HG03439 (cell line): ENCODE data around the gene ZFYVE21.

ENCODE experiments used
- ATAC-seq: cut with Tn5 transposase; IDR thresholded peaks from one replicate; pipeline ENCODE4 v1.9.1; 2021; ENCODE audit warnings: mild to moderate bottlenecking, moderate library complexity; ENCODE audit not compliant: unreplicated experiment

Gene ZFYVE21

DNA sequence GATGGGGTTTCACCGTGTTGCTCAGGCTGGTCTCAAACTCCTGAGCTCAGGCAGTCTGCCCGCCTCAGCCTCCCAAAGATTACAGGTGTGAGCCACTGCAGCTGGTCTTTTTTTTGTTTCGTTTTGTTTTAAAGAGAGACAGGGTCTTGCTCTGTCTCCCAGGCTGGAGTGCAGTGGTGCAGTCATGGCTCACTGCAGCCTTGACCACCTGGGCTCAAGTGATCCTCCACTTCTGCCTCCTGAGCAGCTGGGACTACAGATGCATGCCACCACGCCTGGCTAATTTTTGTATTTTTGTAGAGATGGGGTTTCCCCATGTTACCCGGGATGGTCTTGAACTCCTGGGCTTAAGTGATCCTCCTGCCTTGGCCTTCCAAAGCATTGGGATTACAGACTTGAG, 24.0 kb upstream of the ZFYVE21 start:
- ATAC-seq: peak; percentile 48

GRCh38 chr14:103692159-103692558, 23.5 kb upstream of the ZFYVE21 start:
- ATAC-seq: peak; percentile 12

DNA sequence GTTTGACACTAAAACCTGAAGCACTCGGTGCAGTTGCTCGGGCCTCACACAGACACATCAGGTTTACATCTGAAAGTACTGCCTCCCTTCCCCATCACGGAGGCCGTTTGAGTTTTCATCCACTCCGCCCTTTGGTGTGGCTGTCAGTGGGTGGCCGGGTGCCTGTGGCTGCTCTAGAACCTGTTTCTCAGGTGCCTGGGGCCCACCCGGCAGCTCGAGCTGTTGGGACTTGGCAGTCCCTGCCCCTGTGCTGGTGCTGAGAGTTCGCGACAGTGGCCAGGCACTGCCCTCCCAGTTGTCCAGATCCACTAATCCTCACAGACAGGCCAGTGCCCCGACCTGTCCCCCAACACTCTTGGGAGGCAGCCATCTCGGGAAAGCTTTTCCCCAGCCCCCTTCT, 22.7 kb upstream of the ZFYVE21 start:
- no peak for ATAC-seq

DNA sequence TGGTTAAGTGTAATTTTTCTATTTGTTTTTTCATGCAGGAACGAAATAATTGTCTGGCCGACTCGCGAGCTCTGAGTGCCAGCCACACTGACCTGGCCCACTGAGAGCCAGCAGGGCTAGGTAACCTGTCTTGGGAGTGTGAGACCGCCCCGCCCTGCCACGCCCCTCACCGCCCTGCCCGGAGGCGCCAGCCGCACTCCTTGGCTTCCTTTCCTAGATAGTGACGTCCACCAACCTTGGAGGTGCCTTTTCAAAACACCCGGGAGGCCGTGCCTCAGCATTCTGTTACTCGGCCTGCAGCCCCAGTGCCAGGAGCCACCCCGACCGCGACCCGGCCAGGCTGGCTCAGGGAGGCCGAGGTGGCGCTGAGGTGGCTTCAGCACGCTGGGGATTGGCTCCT, 22.1 kb upstream of the ZFYVE21 start:
- no peak for ATAC-seq

DNA sequence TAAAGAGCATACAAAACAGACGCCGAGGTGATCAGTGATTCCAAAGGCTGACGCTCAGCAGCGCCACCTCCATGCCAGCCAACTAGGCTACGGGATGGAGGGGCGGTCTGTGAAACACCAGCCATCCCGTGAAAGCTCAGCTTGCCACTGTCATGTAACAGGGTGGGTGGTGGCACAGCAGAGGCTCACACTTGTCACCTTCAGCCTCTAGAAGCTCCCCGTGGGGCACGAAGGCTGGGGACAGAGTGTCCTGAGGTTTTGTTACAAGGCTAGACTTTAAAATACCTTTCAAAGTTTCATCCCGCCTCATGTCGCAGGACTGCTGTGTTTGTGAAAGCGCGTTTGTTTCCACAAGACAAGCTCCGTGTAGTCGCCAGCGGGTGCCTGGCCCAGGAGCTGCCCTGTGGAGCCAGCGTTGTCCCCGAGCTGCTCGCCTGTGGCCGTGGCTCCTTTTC, 21.0 kb upstream of the ZFYVE21 start:
- ATAC-seq: no peak

DNA sequence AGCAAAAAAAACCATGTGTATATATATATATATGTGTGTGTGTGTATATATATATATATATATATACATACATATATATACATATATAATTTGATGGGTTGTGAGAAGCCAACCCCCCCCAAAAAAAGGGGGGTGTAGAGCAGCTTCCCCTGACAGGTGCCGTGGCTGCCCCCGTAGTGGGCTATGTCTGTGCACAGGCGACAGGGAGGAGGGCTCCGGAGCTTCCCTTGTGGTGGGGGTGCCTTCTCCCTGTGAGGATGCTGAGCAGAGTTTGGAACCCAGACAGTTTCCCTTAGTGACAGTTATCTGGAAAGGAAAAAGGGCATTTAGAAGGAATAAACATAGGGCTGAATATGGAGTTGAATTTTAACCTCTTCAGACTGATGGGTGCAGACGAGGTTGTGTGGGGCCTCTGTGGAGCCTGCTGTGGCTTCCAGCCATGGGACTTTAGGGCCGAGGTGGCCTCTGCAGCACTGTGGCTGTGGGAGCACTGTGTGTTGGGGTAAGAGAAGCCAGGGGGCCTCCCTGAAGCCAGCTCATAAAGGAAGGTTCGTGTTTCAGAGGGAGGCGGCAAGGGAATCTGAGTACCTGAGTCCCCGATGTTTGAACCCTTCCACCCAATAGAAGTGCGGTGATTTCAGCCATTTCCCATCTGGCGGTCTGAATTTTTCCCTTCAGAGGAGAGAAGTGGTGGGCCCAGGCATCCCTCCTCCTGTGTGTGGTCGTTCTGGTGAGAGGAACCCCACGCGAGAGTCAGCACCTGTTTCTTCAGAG, 20.1 kb upstream of the ZFYVE21 start:
- ATAC-seq: no peak

DNA sequence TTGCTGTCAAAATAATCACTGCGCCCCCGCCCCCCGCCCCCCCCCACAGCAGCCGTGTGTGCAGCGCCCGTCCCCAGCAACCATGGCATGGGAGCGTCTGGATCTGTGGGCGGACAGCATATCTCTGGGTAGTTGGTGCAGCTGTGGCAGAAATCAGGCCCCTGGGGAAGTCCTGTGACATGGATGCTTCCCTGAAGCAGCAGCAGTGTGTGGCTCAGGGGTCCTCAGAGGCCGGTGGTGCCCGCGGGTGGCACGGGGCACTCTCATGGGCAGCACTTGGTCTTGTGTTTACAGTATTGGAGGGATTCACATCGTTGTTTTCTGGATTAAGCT, 19.6 kb upstream of the ZFYVE21 start:
- no peak for ATAC-seq

- ATAC-seq: no peak
Measured at GRCh38 chr14:103696466-103697071, 19.0 kb upstream of the ZFYVE21 start.

GRCh38 chr14:103697206-103697602, 18.4 kb upstream of the ZFYVE21 start:
- ATAC-seq: no peak

GRCh38 chr14:103697603-103698379, 17.8 kb upstream of the ZFYVE21 start:
- no peak for ATAC-seq

- ATAC-seq: no peak
Measured at GRCh38 chr14:103698380-103699260, 17.0 kb upstream of the ZFYVE21 start.

GRCh38 chr14:103699261-103699661, 16.3 kb upstream of the ZFYVE21 start:
- no peak for ATAC-seq

- no peak for ATAC-seq
Measured at GRCh38 chr14:103699901-103700752, 15.5 kb upstream of the ZFYVE21 start.

DNA sequence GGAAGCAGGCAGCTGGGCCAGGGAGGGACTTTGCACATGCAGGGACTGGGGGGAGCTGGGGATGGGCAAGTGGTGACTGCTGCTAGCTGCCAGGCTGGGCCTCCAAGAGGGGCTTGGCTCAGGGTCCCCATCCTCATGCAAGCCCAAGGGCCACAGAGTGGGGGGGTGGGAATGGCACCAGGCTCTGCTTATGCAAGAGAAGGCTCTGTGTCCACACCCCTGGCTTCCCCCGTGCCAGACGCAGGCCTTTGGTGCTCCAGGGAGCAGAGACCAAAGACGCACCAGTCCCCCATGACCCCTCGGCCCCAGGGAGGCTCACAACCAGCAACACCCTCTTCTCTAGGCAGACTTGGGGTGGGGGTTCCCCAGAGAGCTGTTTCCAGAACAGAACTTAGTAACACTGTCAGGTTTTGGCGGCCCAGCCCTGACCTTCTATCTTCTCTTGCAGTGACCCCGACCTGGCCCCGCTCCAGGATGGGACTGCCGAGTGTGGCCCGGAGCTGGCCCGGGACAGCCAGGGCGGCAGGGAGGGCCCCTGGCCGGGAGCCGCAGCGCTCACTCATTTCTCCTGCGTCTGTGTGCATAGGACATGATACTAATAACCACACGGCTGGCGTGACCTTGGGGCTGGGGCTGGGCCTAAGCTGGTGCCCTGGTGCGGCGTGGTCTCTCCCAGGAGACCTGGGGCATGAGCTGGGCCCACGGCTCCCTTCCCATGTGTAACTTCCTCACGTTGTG, 14.7 kb upstream of the ZFYVE21 start:
- no peak for ATAC-seq

- ATAC-seq: no peak
Measured at GRCh38 chr14:103702095-103702494, 13.5 kb upstream of the ZFYVE21 start.

DNA sequence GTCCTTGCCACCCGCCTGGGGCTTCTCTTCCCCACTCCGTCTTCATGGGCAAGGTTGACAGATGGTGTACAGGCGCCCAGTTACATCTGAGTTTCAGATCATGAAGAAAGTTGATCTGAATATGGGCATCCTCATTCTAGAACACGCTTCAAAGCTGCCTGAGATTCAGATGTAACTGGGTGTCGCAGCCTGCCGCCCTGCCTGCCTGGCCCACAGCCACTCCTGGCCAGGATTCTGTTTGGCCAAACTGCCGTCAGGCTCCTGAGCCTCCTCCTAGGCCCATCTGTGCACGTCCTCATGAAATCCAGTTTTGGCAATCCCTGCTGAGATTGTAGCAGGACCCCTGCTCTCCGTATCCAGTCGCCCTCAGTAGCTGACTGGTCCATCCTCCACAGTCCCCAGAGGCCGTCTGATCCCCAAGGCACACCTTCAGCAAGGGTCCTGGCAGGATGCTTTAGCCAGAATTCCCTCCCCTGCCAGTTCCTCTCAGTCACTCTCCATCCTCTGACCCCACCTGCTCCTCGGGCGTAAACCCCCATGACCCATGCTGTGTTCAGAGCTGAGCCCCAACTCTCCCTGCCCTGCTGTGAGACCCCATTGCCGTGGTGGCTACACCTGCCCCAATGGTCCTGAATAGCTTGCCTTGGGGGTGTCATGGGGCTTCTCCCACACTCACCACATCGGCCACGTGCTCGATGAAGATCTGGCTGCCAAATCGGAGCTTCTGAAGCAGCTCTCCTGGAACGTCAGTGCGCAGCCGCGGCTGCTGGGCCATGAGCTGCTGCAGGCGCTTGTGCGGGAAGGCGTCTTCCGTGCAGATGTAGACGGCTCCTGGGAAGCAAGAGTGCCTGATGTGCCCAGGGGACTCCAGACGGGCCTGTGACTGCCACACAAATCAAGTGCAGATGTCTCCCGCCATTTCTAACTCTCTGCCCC, 12.8 kb upstream of the ZFYVE21 start:
- no peak for ATAC-seq

- ATAC-seq: no peak
Measured at GRCh38 chr14:103703433-103704385, 11.9 kb upstream of the ZFYVE21 start.
